ENCODE data around the gene MAGT1.
A peak's percentile ranks its signal among the peaks of the same experiment; 100 is the strongest.
"Not testable (repeated sequence)": the region's sequence is repeated elsewhere in the genome, so short reads cannot be mapped to it uniquely, and the experiment has no call there.

Gene MAGT1

GRCh38 chrX:77821989-77822388 is 73.2 kb downstream of the MAGT1 start:
- DNase-seq = not testable (repeated sequence)

- no peak for DNase-seq
Observed at GRCh38 chrX:77820091-77820727, 75.0 kb downstream of the MAGT1 start.

GRCh38 chrX:77814210-77814609 is 81.0 kb downstream of the MAGT1 start:
- no peak for DNase-seq

- no peak for DNase-seq
Observed at GRCh38 chrX:77802201-77802600, 93.0 kb downstream of the MAGT1 start.

- no peak for DNase-seq
Observed at GRCh38 chrX:77795124-77795523, 100.1 kb downstream of the MAGT1 start.

GRCh38 chrX:77793946-77794345 is 101.3 kb downstream of the MAGT1 start:
- no peak for DNase-seq

GRCh38 chrX:77788050-77788449 is 107.2 kb downstream of the MAGT1 start:
- no peak for DNase-seq

- DNase-seq = no peak
Observed at GRCh38 chrX:77786365-77786680, 108.9 kb downstream of the MAGT1 start.

GRCh38 chrX:77785486-77786364 is 109.5 kb downstream of the MAGT1 start, which contains the start of gene ATRX:
Gene ATRX (minus strand): TSS chrX:77786216. CDS start chrX:77786001, 215 bp downstream.
- peak; percentile 74 to 80 for DNase-seq

- no peak for DNase-seq
Observed at GRCh38 chrX:77779695-77780094, 115.5 kb downstream of the MAGT1 start.

GRCh38 chrX:77776659-77777058 is 118.6 kb downstream of the MAGT1 start:
- no peak for DNase-seq

Measured in activated T-cell treated with anti-CD3 and anti-CD28 coated beads, Interleukin-2, amount 50 U/mL, for 48 hours (primary cell).